HepG2 (cell line): Measurements from ENCODE around the gene TRDN. TPM values are rescaled to one million over a fixed set of nuclear protein-coding genes. Genes with fewer than 3 reads are reported as not detected.

ENCODE experiments used
- ATAC-seq: fragments of 200-7000 bp; cut with Tn5 transposase; 3 replicates; pipeline ENCODE4 v1.9.1; 2020; ENCODE audit warnings: mild to moderate bottlenecking, moderate library complexity
- BruUV-seq: library from RNA; stranded (reverse); fragments of 400-500 nt; replicated peaks from 2 replicates; lab custom pipeline; 2021; lab: Mats Ljungman, UMichigan
- CTCF ChIA-PET: fragments of 300-600 bp; formaldehyde crosslinking; extraction: SDS; loops from one replicate; lab custom pipeline; 2021; ENCODE audit warnings: low total read pairs, inconsistent platforms, low intra/inter-chr PET ratio; lab: Yijun Ruan, JAX
- POLR2A ChIA-PET: fragments of 350-600 bp; sonication (Branson Sonifier 250); formaldehyde crosslinking; loops from one replicate; lab custom pipeline; 2020; ENCODE audit warnings: antibody characterized with exemption, inconsistent platforms; lab: Yijun Ruan, JAX
- DNase-seq: peaks from one replicate; pipeline ENCODE4 v3.0.0-alpha.2; 2015; ENCODE audit warnings: low spot score
- FAIRE-seq: peaks from 3 replicates; lab custom pipeline; 2011; peaks lifted over from hg19 to GRCh38; lab: Jason Lieb, UNC
- H2AFZ ChIP-seq: one replicate; pipeline ENCODE4 v1.6.1; 2011; ENCODE audit warnings: low read length, inconsistent platforms
- H3K27ac ChIP-seq: fragments of 300-600 bp; 3 replicates; pipeline ENCODE4 v1.8.0; 2011; ENCODE audit warnings: mixed run types, mild to moderate bottlenecking, mixed read lengths, low read length, inconsistent platforms; ENCODE audit not compliant: insufficient read depth; ENCODE audit errors: extremely low read length
- H3K27me3 ChIP-seq, 2 experiments: fragments of 200-600 bp in 1 of 2; 2 replicates in 1 of 2; 3 replicates in 1 of 2; pipeline versions ENCODE4 v1.6.0 to v1.8.0; 2011; ENCODE audit warnings: low read length in 2 of 2, mild to moderate bottlenecking in 2 of 2, moderate library complexity in 2 of 2, inconsistent platforms in 1 of 2; ENCODE audit not compliant: insufficient read depth in 2 of 2, control insufficient read depth in 1 of 2
- H3K36me3 ChIP-seq, 2 experiments: fragments of 200-600 bp in 1 of 2; replicated peaks in 1 of 2; 2 replicates in 1 of 2; 3 replicates in 1 of 2; pipeline versions ENCODE4 v1.5.1 to v1.8.0; 2011; ENCODE audit warnings: low read length in 2 of 2, inconsistent platforms in 1 of 2; ENCODE audit not compliant: insufficient read depth in 2 of 2, control insufficient read depth in 1 of 2
- H3K4me1 ChIP-seq: 2 replicates; pipeline ENCODE4 v1.5.1; 2012; ENCODE audit warnings: low read length, inconsistent platforms; ENCODE audit not compliant: insufficient read depth
- H3K4me2 ChIP-seq: 2 replicates; pipeline ENCODE4 v1.6.0; 2011; ENCODE audit warnings: low read depth, low read length, inconsistent platforms
- H3K4me3 ChIP-seq, 3 experiments: fragments of 200-600 bp in 1 of 3; sonication (generic), shearing (Covaris generic) in 1 of 3; replicated peaks in 1 of 3; 2 replicates each; pipeline ENCODE4 v1.5.1; 2011 to 2016; ENCODE audit warnings: low read length in 3 of 3, inconsistent platforms in 2 of 3, low read depth in 2 of 3, mild to moderate bottlenecking in 2 of 3, control low read depth in 1 of 3, mixed read lengths in 1 of 3; ENCODE audit not compliant: insufficient read depth in 1 of 3
- H3K79me2 ChIP-seq: one replicate; pipeline ENCODE4 v1.6.1; 2011; ENCODE audit warnings: low read length, inconsistent platforms; ENCODE audit not compliant: insufficient read depth
- H3K9ac ChIP-seq: 2 replicates; pipeline ENCODE4 v1.6.0; 2011; ENCODE audit warnings: mild to moderate bottlenecking, low read depth, low read length, inconsistent platforms; ENCODE audit not compliant: insufficient read depth
- H3K9me3 ChIP-seq: 2 replicates; pipeline ENCODE4 v1.5.1; 2012; ENCODE audit warnings: mild to moderate bottlenecking, low read length
- H4K20me1 ChIP-seq: 2 replicates; pipeline ENCODE4 v1.6.0; 2011; ENCODE audit warnings: inconsistent platforms, mild to moderate bottlenecking, low read length, moderate library complexity; ENCODE audit not compliant: insufficient read depth
- BATF2 ChIP-seq: sonication (generic); formaldehyde crosslinking; IDR thresholded peaks from 2 replicates; pipeline ENCODE4 v1.8.0; 2022; ENCODE audit warnings: mild to moderate bottlenecking, missing genetic modification reagents, moderate library complexity
- FUBP1 ChIP-seq: sonication (generic); formaldehyde crosslinking; IDR thresholded peaks from 2 replicates; pipeline ENCODE4 v1.5.1; 2020; ENCODE audit warnings: missing genetic modification reagents, mild to moderate bottlenecking, borderline replicate concordance
- HMGA1 ChIP-seq: sonication (generic); formaldehyde crosslinking; conservative IDR thresholded peaks from 2 replicates; pipeline ENCODE4 v1.4.0; 2020; ENCODE audit warnings: missing genetic modification reagents
- HNF4G ChIP-seq, 2 experiments: sonication (generic) in 1 of 2; formaldehyde crosslinking in 1 of 2; IDR thresholded peaks; 2 replicates each; pipeline versions ENCODE4 v1.4.0 to v1.6.1; 2011 to 2020; ENCODE audit warnings: borderline replicate concordance in 2 of 2, low read depth in 2 of 2, mild to moderate bottlenecking in 2 of 2, low read length in 1 of 2, missing genetic modification reagents in 1 of 2, moderate library complexity in 1 of 2
- IKZF4 ChIP-seq: sonication (generic); formaldehyde crosslinking; IDR thresholded peaks from 2 replicates; pipeline ENCODE4 v1.5.1; 2020; ENCODE audit warnings: borderline replicate concordance, mild to moderate bottlenecking, low read depth, missing genetic modification reagents; ENCODE audit errors: not compliant biosample characterization
- KLF9 ChIP-seq: IDR thresholded peaks from 2 replicates; pipeline ENCODE4 v1.6.1; 2016; ENCODE audit warnings: low read depth
- RBFOX2 ChIP-seq: fragments of 200-400 bp; formaldehyde crosslinking; IDR thresholded peaks from 2 replicates; pipeline ENCODE4 v1.6.1; 2017; ENCODE audit warnings: low read depth, mild to moderate bottlenecking, low read length
- SOX13 ChIP-seq, 3 experiments: fragments of 450-650 bp in 1 of 3; sonication (generic) in 1 of 3; formaldehyde crosslinking in 1 of 3; IDR thresholded peaks in 2 of 3; conservative IDR thresholded peaks in 1 of 3; 2 replicates each; pipeline versions ENCODE4 v1.5.0 to v1.6.1; 2016 to 2020; ENCODE audit warnings: antibody characterized with exemption in 1 of 3, mild to moderate bottlenecking in 1 of 3, missing compliant biosample characterization in 1 of 3, missing genetic modification reagents in 1 of 3, moderate library complexity in 1 of 3
- ZBTB4 ChIP-seq: sonication (generic); formaldehyde crosslinking; IDR thresholded peaks from 2 replicates; pipeline ENCODE4 v1.4.0; 2020; ENCODE audit warnings: missing genetic modification reagents, mild to moderate bottlenecking, borderline replicate concordance
- ZBTB7B ChIP-seq: sonication (generic); formaldehyde crosslinking; IDR thresholded peaks from 2 replicates; pipeline ENCODE4 v1.4.0; 2020; ENCODE audit warnings: missing genetic modification reagents
- ZNF737 ChIP-seq: sonication (generic); formaldehyde crosslinking; IDR thresholded peaks from 2 replicates; pipeline ENCODE4 v1.5.0; 2020; ENCODE audit warnings: missing genetic modification reagents, mild to moderate bottlenecking, borderline replicate concordance
- ZNF878 ChIP-seq: sonication (generic); formaldehyde crosslinking; IDR thresholded peaks from 2 replicates; pipeline ENCODE4 v1.8.1; 2023; ENCODE audit warnings: mild to moderate bottlenecking, missing genetic modification reagents, moderate library complexity
- WGBS: methylation state at CpG from one replicate; pipeline ENCODE4 v1.1.6; 2017; ENCODE audit warnings: low lambda C conversion rate; 5-methylcytosine and 5-hydroxymethylcytosine counted together
- in situ Hi-C: cut with HindIII; loops from 2 replicates; pipeline ENCODE4 v1.10.0; 2017; ENCODE audit warnings: low pct_unique_long_range_greater_than_20kb; ENCODE audit not compliant: extremely low pct_ligation_motif_present
- intact Hi-C: fragments of 100-400 bp; cut with micrococcal nuclease; formaldehyde crosslinking; loops from one replicate; pipeline ENCODE4 v1.10.0; 2022; ENCODE audit not compliant: unreplicated experiment
- polyA plus RNA-seq, 8 experiments: library from polyadenylated mRNA; depleted of rRNA in 3 of 8; stranded (reverse) in 7 of 8; unstranded in 1 of 8; fragments of >200 nt; fragmentation: Illumina TruSeq in 4 of 8; extraction: Trizol in 4 of 8; gene quantifications; 2 replicates each; pipeline versions ENCODE4 v1.2.1 to v1.2.3, GENCODE V29; 2011 to 2016; ENCODE audit warnings: low read depth in 4 of 8, missing spikeins in 1 of 8, mixed read lengths in 1 of 8; ENCODE audit not compliant: insufficient read depth in 1 of 8
- total RNA-seq, 5 experiments: library from RNA; depleted of rRNA; stranded (reverse); fragments of >200 nt; fragmentation: Illumina TruSeq; extraction: Trizol; gene quantifications; 2 replicates each; pipeline ENCODE4 v1.2.3, GENCODE V29; 2016; ENCODE audit warnings: low read depth in 1 of 5

Gene TRDN
- total and polyA plus RNA-seq, 2 of the 13 experiments (the other 11 are each of a cell fraction or from before 2014, with no cell fraction given) = not detected

GRCh38 chr6:123589317-123589716 lies 47.4 kb downstream of the TRDN start (continued):
- TF ChIP-seq ZBTB4 (CRISPR knock-in tag) = no peak

- FAIRE-seq (no peak), DNase-seq (no peak), ATAC-seq (no peak)
- BruUV-seq = no TSS peak
- Histone ChIP-seq H4K20me1 (no peaks in the 10 kb centered on the region), H3K27me3 (no peaks in the 10 kb centered on the region), H3K4me2 (no peak overlapping the region), H3K36me3 (no peaks in the 10 kb centered on the region), H3K9ac (no peak overlapping the region), H3K27ac (no peak overlapping the region), H3K4me1 (no peaks in the 10 kb centered on the region), H3K79me2 (no peaks in the 10 kb centered on the region), H3K9me3 (no peaks in the 10 kb centered on the region), H3K4me3 (no peak overlapping the region), H2AFZ (no peak overlapping the region)
- intact Hi-C loops (no loop called here), in situ Hi-C loops (no loop called here)
- 0% methylated on average over 1 of the region's 1 CpG for WGBS
- CTCF ChIA-PET = no interaction called here
- POLR2A ChIA-PET = no interaction called here
- TF ChIP-seq BATF2 (CRISPR knock-in tag) (no peak), ZNF737 (no peak), ZNF878 (CRISPR knock-in tag) (no peak), FUBP1 (no peak), RBFOX2 (no peak), IKZF4 (CRISPR knock-in tag) (no peak), SOX13 (IDR thresholded peaks at IDR 0.05) (no peak), SOX13 (CRISPR knock-in tag; conservative IDR thresholded peaks at IDR 0.05 in 1 of 2, IDR thresholded peaks at IDR 0.05 in 1 of 2) (no peak), ZBTB4 (CRISPR knock-in tag) (no peak), ZBTB7B (CRISPR knock-in tag) (no peak), HMGA1 (CRISPR knock-in tag) (no peak), HNF4G (IDR thresholded peaks at IDR 0.05; ENCODE audit: borderline replicate concordance, low read depth, low read length) (no peak), HNF4G (CRISPR knock-in tag; IDR thresholded peaks at IDR 0.05; ENCODE audit: borderline replicate concordance, low read depth) (no peak), KLF9 (no peak)
Observed at GRCh38 chr6:123588546-123588895, 48.2 kb downstream of the TRDN start.
